Nucleus accumbens (tissue), 56 donors: ENCODE results near the gene SNX9.
A peak's percentile ranks its signal among the peaks of the same experiment; 100 is the strongest.
"Not testable (repeated sequence)": the region's sequence is repeated elsewhere in the genome, so short reads cannot be mapped to it uniquely, and the experiment has no call there.

ENCODE experiments used
- DNase-seq, 56 donors: peaks; one replicate each; lab custom pipeline; 2025; lab: John Stamatoyannopoulos, UW

The SNX9 gene

DNA sequence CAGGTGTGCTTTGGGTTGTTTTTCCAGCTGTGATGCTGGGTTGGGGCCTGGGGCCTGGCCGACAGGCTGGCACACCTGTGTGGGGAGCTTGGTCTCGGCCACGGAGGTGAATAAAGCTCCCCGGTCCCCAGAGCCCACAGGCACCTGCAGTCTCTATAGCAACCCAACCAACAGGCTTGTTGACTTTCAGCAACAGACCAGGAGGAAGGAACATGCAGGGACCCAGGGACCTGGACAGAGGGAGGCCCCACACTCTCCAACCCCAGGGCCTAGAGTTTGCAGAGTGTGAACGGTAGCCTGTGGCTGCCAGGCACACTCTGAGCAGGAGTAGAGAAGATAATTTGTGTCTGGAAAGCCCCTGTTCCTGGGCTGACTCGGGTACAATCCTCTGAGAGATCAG is 144.0 kb downstream of the SNX9 start:
- no peak for DNase-seq

DNA sequence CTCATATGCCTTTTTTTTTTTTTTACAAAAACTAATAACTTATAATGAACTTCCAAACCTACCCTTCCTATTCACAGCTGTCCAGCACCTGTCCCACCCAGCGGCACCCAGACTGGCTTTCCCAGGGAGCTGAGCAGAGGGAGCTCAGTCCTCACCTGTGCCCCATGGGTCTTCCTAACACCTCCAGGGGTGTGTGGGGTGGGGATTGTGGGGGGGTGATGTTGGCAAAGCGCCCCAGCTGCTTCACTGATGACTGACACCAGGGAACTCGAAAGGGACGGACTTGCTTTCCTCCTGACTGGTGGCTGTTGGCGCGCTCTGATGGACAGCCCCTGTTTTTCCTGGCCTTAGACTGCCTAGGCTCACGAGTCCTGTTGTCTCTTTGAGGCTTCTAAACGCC is 144.4 kb downstream of the SNX9 start:
- DNase-seq, result no peak

DNA sequence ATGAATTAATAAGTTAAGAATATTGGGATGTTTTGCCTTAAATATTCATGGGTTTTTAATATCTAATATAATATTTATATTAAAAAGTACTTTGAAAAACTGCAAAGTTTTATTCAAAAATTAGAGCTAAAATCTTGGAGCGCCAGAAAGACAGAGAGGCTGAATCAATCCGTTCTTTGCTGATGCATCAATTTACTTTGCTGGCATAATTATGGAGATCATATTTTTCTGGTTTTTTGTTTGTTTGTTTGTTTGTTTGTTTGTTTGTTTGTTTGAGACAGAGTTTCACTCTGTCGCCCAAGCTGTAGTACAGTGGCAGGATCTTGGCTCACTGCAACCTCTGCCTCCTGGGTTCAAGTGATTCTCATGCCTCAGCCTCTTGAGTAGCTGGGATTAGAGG is 149.1 kb downstream of the SNX9 start:
- DNase-seq, result not testable (repeated sequence)

DNA sequence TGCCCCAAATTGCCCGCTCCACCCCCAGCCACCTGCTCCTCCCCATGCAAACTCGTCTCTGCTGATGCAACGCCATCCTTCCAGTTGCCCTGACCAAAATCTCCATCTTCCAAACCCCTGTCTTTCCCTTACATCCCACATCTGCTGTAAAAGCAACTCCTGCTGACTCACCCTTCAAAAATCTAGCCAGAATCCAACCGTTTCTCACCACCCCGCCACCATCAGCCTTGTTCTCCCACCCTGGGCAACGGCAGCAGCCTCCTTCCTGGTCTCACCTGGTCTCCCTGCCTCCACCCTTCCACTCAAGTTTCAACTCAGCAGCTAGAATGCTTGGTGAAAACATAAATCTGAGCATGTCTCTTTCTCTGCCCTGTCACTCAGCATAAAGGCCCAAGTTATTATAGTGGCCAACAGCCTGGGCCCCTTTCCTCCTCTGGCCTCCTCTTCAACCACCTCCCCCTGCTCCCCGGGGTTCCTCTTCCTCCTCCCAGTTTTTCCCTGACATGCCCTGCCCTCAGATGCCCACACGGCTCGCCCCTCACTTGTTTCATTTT is 151.4 kb downstream of the SNX9 start:
- no peak for DNase-seq

DNA sequence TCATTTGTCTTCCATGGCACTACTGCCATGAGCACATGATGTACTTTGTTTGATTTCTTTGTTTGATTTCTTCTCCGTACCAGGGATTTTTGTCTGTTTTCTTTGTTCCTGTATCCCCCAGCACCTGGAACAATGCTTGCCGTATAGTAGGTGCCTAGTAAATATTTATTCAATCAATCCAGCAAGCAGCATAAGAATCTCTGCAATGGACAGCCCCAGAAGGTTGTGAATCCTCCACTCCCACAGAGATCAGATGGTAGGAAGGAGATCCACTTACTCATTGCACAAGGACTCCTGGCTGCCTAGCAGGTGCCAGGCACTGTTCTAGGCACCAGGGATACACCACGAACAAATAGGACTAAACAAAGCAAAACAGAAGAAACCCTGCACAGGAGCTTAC is 151.9 kb downstream of the SNX9 start:
- DNase-seq, result no peak

DNA sequence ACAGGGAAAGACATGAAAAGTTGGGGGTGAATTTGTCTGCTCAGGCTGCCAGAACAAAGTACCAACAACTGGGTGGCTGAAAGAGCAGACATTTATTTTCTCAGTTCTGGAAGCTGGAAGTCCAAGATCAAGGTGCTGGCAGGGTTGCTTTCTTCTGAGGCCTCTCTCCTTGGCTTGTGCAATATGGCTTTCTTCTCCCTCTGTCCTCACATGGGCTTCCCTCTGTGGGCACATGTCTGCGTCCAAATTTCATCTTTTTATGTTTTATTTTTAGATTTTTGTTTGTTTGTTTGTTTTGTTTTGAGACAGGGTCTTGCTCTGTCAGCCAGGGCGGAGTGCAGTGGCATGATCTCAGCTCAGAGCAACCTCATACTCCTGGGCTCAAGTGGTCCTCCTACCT is 152.4 kb downstream of the SNX9 start:
- DNase-seq, result no peak

DNA sequence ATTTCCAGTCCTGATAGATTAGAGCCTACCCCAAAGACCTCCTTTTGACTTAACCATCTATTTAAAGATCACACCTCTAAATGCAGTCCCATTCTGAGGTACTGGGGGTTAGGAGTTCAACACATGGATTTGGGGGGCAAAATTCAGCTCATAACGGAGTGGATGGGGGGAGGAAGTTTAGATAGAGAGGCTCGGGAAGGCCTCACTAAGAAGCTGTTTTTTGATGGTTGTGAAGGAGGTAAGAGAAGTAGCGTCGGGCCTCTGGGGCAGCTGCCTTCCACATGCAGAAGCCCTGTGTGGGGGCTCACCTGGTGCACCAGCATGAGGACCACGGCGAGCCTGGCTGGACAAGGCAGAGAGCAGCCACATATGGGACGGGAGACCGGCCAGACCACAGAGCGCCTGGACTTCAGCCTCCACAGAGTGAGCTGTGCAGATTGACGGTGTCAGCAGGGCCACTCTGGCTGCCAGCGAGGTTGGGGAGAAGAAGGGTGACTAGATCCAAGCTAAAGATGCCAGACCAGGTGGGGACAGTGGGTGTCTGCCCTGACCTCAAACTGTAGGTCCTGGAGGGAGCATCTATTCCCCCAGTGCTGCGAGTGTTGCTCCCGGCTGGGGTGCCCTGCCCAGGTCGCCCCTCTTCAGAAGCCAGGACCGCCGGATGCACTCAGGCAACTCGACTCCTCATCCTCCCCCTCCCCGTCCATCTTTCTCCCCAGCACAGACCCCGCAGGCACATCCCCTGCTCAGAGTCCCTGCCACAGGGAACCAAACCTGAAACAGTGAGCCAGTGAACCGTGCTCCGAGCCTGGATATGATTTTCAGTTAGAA is 153.5 kb downstream of the SNX9 start:
- no peak for DNase-seq

DNA sequence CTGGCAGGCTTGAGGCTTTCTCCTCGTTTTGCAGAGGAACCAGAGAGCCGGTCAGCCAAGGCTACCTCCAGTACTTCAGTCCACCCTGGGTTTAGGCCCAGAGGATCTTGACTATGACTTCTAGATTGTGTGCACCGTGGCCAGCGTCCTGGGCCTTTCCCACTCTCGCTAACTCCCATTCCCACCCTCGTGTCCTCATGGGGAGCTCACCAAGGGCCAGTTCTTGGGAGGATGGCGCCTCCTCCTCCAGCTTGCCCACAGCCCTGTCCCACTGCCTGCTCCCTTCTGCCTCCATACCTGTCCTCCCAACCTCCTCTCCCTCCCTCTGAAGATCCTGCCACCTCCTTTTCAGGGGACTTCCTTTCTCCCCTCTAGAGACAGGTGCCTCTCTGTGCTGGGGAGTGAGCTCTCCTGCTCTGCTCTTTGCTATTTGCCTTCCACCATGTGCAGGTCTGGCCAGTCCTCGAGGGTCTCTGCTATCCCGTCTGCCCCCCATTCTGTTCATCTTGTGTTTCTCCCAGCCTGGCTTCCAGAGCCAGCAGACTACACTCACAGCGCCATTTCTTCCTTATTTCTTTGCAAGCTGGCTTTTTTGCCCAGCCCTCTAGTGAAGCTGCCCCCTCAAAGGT is 154.2 kb downstream of the SNX9 start:
- no peak for DNase-seq

DNA sequence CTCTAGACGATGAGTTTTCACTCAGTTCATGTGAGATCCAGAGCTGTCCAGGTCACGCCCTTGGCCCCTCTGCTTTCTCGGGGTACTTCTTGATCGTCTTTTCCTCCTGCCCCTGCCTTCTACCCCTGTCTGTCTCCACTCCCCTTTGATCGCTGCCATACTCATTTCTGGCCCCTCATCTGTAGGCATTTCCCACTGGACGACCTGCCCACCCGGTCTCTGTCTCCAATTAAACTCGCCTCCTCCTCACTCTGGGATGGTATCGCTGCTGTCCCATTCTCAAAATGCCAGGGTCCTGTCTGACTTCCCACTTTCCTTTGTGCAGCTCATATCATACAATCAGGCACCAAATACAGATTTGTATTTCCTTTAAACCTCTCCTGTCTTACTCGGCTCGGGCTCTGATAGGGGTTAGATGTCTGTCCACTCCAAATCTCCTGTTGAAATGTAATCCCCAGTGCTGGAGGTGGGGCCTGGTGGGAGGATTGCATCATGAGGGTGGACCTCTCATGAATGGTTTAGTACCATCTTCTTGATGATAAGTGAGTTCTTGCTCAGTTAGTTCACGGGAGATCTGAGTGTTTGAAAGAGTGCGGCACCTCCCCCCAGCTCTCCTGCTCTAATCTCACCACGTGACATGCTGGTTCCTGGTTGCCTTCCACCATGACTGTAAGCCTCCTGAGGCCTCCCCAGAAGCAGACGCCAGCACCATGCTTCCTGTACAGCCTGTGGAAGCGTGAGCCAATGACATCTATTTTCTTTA is 155.2 kb downstream of the SNX9 start:
- DNase-seq, result no peak

DNA sequence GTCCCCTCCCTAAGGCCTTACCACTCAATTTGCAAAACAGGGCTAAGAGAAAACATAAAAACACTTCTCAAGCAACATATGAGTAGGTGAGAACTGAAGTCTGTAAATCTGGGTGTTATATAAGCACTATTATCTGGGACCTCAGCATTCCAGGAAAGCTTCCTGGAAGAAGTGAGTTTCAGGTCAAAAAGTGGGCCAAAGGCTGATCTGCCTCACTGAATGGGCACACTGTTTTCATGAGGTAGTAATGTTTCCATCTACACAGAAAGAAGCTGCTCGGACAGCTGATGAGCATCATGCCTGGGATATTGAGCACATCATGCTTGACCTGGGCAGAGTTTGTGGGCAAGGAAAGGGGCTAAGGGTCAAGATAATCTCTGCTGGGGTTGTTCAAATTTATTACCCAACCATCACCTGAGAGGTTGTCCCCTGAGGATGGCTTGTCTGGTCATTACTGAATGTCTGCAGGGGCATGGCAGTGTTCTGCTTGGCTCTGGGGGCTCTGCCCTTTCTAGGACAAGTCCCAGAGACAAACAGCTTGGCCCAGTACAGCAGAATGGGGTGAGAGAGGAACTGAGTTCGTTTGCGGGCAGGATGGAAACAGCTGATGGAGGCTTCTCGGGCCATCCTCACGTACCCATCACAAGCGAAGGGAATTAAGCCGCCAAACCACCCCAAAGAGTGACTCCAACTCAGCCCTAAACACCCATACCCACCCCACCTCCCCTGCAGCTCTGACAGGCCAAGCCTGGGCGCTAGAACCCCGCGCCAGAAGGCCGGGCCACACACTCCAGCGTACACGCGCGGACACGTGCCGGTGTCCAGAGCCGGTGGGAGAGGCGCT is 157.5 kb downstream of the SNX9 start:
- DNase-seq, result no peak

DNA sequence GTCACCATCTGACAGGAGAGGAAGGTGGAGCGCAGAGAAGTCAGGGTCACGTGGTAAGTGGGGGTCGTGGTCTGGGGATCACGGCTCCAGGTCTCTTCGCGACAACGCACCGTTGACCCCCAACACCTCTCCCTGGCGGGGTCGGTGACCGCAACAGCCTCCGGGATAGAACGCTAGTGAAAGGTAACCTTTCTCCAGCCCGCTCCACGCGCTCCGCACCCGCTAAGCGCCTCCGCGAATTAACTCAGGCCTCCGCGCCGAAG is 158.0 kb downstream of the SNX9 start:
- no peak for DNase-seq

DNA sequence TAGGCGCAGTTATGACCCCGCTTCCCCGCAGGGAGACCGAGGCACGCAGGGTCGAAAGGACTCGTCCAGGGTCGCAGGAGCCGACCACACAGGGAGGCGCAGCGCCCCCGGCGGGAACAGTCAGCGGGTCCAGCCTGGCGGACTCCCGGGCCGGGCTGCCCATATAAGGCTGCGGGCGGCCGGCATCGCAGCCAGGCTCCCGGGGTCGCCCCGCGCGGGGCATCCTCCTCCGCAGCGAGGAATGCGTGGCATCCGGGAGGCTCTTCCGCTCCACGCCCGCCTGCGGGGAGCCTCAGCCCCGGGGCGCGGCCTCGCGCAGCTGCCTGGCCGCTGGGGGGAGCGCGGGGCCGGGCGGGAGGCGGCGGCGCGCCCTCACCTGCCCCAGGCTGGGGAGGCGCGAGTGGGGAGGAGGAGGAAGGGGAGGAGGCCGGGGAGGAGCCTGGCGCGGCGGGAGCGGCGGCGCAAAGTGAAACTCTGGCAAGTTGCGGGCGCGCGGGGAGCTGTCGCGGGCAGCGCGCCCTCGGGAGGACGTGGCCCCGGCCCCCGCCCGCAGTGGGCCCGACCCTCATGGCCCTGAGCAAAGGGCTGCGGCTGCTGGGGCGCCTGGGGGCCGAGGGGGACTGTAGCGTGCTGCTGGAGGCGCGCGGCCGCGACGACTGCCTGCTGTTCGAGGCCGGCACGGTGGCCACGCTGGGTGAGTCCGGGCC is 158.5 kb downstream of the SNX9 start, which contains the start of gene SYNJ2:
TSS of gene SYNJ2 (plus strand) at position 469 of the 707 bp plus-strand sequence. CDS start at position 568, 99 bp downstream.
- DNase-seq, result peak in 47 of 56 donors; percentile 15 to 78 (median 62)

DNA sequence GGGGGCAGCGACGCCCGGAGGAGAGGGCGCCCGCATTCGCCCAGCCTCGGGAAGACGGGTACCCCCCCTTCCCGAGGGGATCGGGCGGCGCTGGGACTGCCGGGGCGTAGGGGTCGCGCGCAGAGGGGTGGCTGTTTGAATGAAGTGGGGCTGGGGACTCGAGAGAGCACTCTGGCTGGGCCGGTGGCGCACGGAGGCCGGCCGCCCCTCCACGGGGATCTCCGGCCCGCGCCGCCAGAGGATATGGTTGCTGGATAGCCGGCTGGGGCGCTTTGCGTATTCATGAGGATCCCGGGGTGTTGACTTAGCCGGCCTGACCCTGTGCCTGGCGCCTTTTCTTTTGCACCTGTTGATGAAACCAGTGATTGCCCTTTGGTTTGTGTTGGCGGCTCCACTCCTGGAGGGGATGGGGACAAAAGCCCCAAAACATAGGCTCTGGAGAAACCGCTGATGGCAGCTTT is 159.1 kb downstream of the SNX9 start:
- peak in 4 of 56 donors; percentile 31 to 64 (median 36) for DNase-seq

DNA sequence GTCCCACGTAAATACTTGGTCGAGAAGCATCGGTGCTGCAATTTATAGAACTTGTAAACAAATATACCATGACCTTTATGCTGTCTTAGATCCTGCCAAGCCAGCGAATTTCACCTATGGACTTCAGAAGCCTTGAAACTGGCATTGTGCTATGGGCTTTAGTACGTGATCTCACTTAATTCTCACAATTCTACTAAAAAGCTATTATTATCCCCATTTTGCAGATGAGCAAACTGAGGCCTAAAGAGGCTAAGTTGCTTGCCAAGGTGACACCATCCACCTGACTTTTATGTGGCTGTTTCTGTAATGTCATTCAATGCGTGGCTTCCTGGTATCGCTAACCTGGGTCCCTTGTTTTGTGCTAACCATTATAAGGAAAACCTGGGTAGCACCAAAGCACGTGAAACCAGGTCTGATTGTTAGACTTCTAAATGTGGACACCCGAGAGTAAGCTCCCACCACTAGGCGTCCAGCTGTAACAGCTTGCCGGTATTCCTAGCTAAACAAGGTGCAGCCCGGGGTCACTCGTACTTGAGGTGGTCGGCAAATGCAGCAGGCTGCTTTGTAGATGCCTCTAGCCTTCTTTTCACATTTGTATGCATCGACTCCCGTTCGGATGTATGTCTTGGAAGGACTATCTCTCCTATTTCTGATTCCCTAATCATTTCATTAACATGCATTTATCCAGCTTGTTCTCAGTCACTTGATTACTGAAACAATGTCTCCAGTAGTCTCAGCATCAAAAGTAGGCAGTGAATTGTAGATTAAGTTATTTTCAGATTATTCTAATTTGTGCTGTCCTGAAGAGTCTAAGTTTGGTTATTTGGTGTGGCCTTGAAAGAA is 159.7 kb downstream of the SNX9 start:
- peak in 3 of 56 donors; percentile 15 to 31 (median 23) for DNase-seq

DNA sequence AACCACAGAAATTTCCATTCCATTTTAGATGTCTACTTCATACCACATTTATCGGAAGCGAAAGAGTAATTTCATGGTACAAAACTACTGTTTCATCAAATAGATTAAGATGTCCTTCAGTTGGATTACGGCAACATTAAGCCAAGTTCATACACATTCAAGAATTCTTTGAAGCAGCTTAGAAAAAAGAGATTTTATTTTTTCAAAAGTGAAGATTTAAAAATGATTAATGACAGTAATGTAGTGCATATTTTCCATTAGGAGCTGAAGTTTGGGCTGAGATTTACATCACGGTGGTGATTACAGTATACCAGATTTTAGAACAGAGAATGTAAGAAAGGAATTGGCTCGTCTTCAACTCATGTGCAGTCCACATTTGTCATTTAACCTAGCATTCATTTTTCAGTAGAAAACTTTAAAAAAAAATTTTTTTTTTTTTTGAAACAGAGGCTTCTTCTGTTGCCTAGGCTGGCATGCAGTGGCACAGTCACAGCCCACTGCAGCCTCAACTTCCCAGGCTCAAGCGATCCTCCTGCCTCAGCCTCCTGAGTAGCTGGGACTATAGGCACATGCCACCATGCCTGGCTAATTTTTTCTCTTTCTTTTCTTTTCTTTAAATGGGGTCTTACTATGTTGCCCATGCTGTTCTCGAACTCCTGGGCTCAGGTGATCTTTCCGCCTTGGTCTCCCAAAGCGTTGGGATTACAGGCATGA is 160.5 kb downstream of the SNX9 start:
- no peak for DNase-seq

DNA sequence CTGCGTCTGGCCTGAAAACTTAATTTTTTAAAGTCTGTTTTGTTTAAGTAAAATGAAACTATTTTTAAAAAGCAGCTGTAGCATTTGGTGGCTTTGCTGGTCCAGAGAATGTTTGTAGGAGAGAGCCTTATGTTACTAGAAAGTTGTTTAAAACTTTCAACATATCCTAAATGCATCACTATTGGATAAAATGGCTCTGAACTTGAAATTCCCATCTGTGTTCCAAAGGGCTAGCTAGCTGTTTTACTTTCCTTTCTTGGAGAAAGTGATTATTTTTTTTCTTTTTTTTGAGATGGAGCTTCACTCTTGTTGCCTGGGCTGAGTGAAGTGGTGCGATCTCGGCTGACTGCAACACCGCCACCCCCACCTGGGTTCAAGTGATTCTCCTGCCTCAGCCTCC is 161.1 kb downstream of the SNX9 start:
- DNase-seq, result no peak

DNA sequence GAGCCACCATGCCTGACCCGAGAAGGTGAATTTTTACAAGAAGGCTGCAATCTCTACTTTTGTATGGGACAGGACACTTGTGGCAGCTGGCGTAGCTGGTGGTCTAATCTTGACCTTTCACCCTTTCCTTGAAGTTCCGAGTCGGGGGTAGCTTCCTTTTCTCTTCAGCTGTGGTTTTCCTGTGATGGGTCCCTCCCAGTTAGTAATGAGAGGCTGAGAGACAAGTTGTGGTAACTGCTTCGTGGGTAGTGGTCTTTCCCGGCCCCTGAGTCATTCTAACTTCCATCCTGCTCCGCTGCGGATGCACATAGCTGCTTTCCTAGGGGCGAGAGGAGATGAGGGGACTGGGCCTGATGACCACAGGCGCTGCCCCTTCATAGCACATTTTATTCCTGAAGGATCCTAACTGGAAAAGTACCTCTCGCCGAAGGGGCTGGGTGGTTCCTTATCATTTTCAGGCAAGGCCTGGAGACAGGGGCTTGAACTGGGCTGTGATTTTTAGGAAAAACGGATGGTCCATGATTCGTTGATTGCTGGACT is 161.7 kb downstream of the SNX9 start:
- DNase-seq, result no peak
